ENCODE measurements around the gene GNPDA1. TPM values are rescaled to one million over a fixed set of nuclear protein-coding genes. Genes with fewer than 3 reads are reported as not detected.

Gene GNPDA1
- total RNA-seq, 1 experiment from 2014 or later: 70.9 TPM

DNA sequence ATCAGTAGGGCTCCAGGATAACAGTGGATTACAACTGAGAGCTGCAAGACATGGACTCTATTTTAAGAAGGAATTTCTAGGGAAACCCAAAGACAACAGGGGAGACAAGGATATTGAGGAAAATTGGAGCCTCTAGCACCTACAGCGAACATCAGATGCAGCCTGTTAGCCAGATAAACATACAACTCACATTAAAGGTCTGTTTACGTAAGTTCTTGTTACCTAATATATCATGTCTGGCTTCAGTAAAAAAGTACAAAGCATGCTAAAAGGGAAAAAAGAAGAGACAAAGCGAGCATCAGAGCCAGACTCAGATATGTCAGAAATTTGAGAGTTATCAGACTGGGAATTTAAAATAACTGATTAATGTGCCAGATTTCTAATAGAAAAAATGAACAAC, 17.2 kb downstream of the GNPDA1 start:
- H3K9me3 Mint-ChIP-seq (ENCODE audit: unreplicated experiment): no peaks in the 10 kb centered on the region
- POLR2A ChIA-PET: no interaction called here
- TF ChIP-seq, protein P1, sequence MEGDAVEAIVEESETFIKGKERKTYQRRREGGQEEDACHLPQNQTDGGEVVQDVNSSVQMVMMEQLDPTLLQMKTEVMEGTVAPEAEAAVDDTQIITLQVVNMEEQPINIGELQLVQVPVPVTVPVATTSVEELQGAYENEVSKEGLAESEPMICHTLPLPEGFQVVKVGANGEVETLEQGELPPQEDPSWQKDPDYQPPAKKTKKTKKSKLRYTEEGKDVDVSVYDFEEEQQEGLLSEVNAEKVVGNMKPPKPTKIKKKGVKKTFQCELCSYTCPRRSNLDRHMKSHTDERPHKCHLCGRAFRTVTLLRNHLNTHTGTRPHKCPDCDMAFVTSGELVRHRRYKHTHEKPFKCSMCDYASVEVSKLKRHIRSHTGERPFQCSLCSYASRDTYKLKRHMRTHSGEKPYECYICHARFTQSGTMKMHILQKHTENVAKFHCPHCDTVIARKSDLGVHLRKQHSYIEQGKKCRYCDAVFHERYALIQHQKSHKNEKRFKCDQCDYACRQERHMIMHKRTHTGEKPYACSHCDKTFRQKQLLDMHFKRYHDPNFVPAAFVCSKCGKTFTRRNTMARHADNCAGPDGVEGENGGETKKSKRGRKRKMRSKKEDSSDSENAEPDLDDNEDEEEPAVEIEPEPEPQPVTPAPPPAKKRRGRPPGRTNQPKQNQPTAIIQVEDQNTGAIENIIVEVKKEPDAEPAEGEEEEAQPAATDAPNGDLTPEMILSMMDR (IDR thresholded peaks at IDR 0.05; ENCODE audit: insufficient read depth in 1 of 2, low read depth in 1 of 2, low read length in 1 of 2, severe bottlenecking in 1 of 2, unreplicated experiment in 1 of 2): no peak

DNA sequence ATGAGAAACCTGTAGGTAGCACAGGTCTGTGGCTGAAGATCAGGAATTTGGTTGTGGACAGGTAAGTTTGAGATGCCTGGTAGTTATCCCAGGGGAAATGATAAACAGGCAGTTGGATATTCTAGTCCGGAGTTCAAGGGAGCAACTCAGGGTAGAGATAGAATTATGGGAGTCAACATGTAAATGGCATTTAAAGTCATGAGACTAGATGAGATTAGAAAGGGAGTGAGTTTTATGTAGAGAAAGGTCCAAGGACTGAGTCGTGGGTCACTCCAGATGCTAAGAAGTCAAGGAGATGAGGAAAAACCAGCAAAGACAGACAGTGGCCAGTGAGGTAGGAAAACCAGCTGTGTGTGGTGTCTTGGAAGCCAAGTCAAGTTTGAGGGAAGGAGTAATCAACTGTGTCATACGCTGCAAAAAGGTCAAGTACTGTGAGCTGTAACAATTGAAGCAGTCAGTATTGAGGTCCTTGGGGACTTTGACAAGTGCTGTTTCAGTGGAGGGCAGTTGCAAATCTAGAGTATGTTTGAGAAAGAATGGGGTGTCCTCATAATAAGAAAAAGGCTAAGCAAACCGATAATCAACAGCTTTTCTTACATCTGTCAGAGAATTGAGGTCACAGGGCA, 18.2 kb downstream of the GNPDA1 start:
- Mint-ChIP-seq H3K9me3 (ENCODE audit: unreplicated experiment) (no peaks in the 10 kb centered on the region), H3K36me3 (ENCODE audit: insufficient read depth, unreplicated experiment) (peaks cover 32% of the 10 kb centered on the region), H3K27ac (ENCODE audit: unreplicated experiment) (no peak overlapping the region), H3K4me1 (ENCODE audit: low read depth, unreplicated experiment) (no peaks in the 10 kb centered on the region), H3K27me3 (ENCODE audit: insufficient read depth, unreplicated experiment) (no peaks in the 10 kb centered on the region), H3K4me3 (ENCODE audit: unreplicated experiment) (no peak overlapping the region)
- Histone ChIP-seq H3K27me3 (replicated peaks; ENCODE audit: control insufficient read depth, insufficient read depth, low read length) (no peaks in the 10 kb centered on the region), H3K9me3 (no peaks in the 10 kb centered on the region), H3K4me3 (ENCODE audit: low read depth, low read length) (no peak overlapping the region), H3K36me3 (ENCODE audit: control insufficient read depth, insufficient read depth, low read length) (0 out of 2 replicates have a peak, but pooled peaks cover 1% of the 10 kb centered on the region), H3K4me1 (no peaks in the 10 kb centered on the region)
- ChIA-PET POLR2A (no interaction called here), CTCF (interaction anchor here (0.5 to 0.6 kb wide), 2 partner anchors 10 to 46 kb away, joined by 3 read pairs; no protein-coding TSS in a partner anchor)
- no TSS peak for BruUV-seq (replicated peaks)
- TF ChIP-seq, protein P1 (IDR thresholded peaks at IDR 0.05; ENCODE audit: insufficient read depth in 1 of 2, low read depth in 1 of 2, low read length in 1 of 2, severe bottlenecking in 1 of 2, unreplicated experiment in 1 of 2): no peak
- no peak for DNase-seq
- intact Hi-C loops (cut with micrococcal nuclease; ENCODE audit: unreplicated experiment): loop anchor here (10.0 kb wide), 1 partner anchor 550 kb away; no protein-coding TSS in a partner anchor

More for the DNA sequence above, 17.2 kb downstream of the GNPDA1 start:
- no TSS peak for BruUV-seq (replicated peaks)
- no peak overlapping the region for H3K4me3 Mint-ChIP-seq (ENCODE audit: unreplicated experiment)
- H3K4me1 Mint-ChIP-seq (ENCODE audit: low read depth, unreplicated experiment): no peaks in the 10 kb centered on the region
- H3K9me3 ChIP-seq: no peaks in the 10 kb centered on the region
- intact Hi-C loops (cut with micrococcal nuclease; ENCODE audit: unreplicated experiment): loop anchor here (10.0 kb wide), 1 partner anchor 549 kb away; no protein-coding TSS in a partner anchor
- H3K27me3 Mint-ChIP-seq (ENCODE audit: insufficient read depth, unreplicated experiment): no peaks in the 10 kb centered on the region
- peaks cover 39% of the 10 kb centered on the region for H3K36me3 Mint-ChIP-seq (ENCODE audit: insufficient read depth, unreplicated experiment)
- no peaks in the 10 kb centered on the region for H3K27me3 ChIP-seq (replicated peaks; ENCODE audit: control insufficient read depth, insufficient read depth, low read length)
- H3K36me3 ChIP-seq (ENCODE audit: control insufficient read depth, insufficient read depth, low read length): 0 out of 2 replicates have a peak, but pooled peaks cover 1% of the 10 kb centered on the region
- H3K4me1 ChIP-seq: no peaks in the 10 kb centered on the region
- no peak for DNase-seq
- no peak overlapping the region for H3K4me3 ChIP-seq (ENCODE audit: low read depth, low read length)
- H3K27ac Mint-ChIP-seq (ENCODE audit: unreplicated experiment): no peak overlapping the region
- CTCF ChIA-PET: interaction anchor here (0.6 to 0.7 kb wide), 2 partner anchors 35 to 170 kb away, joined by 4 to 6 read pairs; no protein-coding TSS in a partner anchor

DNA sequence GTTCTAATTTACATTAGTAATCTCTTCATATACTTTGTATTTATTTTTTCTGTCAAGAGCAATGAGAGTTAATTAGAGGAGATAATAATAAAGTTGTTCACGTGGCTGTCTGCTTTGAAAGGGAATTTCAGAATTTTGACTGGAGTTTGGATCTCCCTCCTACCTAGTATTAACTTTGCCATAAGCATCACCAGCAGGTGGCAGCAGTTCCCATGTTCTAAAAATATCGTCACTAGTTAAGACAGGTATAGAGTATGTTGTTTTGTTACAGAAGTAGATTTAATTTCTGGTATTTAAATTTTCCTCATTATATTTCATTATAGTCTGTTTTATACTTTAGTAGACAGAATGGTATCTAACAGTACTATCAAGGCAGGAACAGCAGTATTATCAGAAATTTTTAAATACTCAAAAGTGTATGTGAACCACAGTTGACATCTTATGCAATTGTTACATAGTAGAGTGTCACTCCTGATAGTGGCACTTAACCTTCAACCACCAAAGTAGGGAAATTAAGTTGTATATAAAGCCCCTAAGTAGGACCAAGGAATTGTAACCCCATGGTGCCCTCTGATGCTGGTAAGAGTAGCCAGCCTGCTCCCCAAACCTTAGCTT, 20.4 kb downstream of the GNPDA1 start:
- ChIA-PET CTCF (interaction anchor here (3.7 kb wide), 1 partner anchor 151 kb away, joined by 17 read pairs; no protein-coding TSS in a partner anchor), POLR2A (no interaction called here)
- no peak overlapping the region for H3K4me3 ChIP-seq (ENCODE audit: low read depth, low read length)
- intact Hi-C loops (cut with micrococcal nuclease; ENCODE audit: unreplicated experiment): loop anchor here (1.0 to 10.0 kb wide), 3 partner anchors 23 to 552 kb away; no protein-coding TSS in a partner anchor
- H3K36me3 ChIP-seq (ENCODE audit: control insufficient read depth, insufficient read depth, low read length): 0 out of 2 replicates have a peak, but pooled peaks cover 1% of the 10 kb centered on the region
- no peaks in the 10 kb centered on the region for H3K4me1 Mint-ChIP-seq (ENCODE audit: low read depth, unreplicated experiment)
- no peak overlapping the region for H3K27ac Mint-ChIP-seq (ENCODE audit: unreplicated experiment)
- H3K4me1 ChIP-seq: no peaks in the 10 kb centered on the region
- H3K36me3 Mint-ChIP-seq (ENCODE audit: insufficient read depth, unreplicated experiment): peaks cover 31% of the 10 kb centered on the region
- H3K9me3 ChIP-seq: no peaks in the 10 kb centered on the region
- no peaks in the 10 kb centered on the region for H3K27me3 ChIP-seq (replicated peaks; ENCODE audit: control insufficient read depth, insufficient read depth, low read length)
- no peaks in the 10 kb centered on the region for H3K9me3 Mint-ChIP-seq (ENCODE audit: unreplicated experiment)
- peak; percentile 69 to 72 for DNase-seq
- BruUV-seq (replicated peaks): no TSS peak
- H3K27me3 Mint-ChIP-seq (ENCODE audit: insufficient read depth, unreplicated experiment): no peaks in the 10 kb centered on the region
- no peak overlapping the region for H3K4me3 Mint-ChIP-seq (ENCODE audit: unreplicated experiment)
- TF ChIP-seq, protein P1 (IDR thresholded peaks at IDR 0.05; ENCODE audit: insufficient read depth in 1 of 2, low read depth in 1 of 2, low read length in 1 of 2, severe bottlenecking in 1 of 2, unreplicated experiment in 1 of 2): peak; percentile 65 to 70
